ENCODE measurements around the gene FBXW8.

FBXW8 gene, protein sequence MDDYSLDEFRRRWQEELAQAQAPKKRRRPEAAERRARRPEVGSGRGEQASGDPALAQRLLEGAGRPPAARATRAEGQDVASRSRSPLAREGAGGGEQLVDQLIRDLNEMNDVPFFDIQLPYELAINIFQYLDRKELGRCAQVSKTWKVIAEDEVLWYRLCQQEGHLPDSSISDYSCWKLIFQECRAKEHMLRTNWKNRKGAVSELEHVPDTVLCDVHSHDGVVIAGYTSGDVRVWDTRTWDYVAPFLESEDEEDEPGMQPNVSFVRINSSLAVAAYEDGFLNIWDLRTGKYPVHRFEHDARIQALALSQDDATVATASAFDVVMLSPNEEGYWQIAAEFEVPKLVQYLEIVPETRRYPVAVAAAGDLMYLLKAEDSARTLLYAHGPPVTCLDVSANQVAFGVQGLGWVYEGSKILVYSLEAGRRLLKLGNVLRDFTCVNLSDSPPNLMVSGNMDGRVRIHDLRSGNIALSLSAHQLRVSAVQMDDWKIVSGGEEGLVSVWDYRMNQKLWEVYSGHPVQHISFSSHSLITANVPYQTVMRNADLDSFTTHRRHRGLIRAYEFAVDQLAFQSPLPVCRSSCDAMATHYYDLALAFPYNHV

DNA sequence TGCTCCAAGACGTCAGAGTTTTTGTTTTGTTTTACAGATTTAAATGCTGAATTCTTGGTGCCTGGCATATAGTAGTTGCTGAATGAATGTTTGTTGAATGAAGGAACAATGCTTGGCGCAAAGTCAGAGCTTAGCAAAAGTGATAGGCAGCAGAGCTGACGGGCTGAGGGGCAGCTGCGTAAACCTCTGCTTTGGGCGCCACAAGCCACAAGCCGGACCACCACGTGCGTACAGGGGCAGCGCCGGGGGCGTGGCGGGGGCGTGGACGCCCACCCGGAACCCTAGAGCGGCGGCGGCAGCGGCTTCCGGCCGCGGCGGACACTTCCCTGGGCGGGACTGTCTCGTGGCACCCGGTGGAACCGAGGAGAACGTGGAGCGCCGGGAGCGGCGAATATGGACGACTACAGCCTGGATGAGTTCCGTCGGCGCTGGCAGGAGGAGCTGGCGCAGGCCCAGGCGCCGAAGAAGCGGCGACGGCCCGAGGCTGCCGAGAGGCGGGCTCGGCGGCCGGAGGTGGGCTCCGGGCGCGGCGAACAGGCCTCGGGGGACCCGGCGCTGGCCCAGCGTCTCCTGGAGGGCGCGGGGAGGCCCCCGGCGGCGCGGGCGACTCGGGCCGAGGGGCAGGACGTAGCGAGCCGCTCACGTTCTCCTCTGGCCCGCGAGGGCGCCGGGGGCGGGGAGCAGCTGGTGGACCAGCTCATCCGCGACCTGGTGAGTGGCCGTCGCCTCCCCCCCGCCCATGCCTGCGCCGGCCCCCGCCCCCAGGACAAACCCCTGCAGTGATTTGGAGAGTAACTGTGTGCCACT is at the start of gene FBXW8:
Gene FBXW8, plus strand, starts transcription at position 306 of the 807 bp plus-strand sequence. Its CDS starts 88 bp downstream, at position 394.
- in situ Hi-C loops (cut with HindIII; ENCODE audit: low sequenced_read_pairs): no loop called here

DNA sequence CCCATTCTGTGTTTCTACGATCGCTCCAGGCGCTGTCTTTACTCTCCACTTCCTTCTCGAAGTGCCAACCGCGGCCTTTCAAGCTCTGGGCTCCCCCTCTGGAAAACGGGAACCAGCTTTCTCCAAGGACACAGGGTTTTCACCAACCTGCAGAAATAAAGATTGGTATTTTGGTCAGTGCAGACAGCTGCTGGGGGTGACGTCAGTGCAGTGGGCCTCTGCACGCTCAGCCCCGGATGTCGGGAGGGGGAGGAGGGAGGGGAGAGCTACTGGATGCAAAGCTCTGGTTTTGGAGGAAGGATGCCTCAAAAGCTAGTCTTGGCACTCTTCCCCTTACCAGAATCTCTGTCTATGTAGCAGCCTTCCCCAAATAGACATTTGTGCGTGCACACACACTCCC is 49.4 kb upstream of the FBXW8 start:
- in situ Hi-C loops (cut with HindIII; ENCODE audit: low sequenced_read_pairs): no loop called here

DNA sequence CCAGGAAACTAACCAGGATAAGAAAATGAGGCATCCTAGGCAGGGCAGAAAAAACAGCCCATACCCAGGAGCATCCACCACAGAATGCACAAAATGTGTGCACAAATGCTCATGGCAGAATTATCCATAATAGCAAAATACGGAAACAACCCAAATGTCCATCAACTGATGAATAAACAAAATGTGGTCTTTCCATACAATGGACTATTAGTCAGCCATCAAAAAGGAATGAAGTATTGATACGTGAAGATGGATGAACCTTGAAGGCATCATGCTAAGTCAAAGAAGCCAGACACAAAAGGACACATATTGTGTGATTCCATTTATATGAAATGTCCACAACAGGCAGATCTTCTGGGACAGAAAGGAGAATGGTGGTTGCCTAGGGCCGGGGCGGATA is 48.6 kb upstream of the FBXW8 start:
- in situ Hi-C loops (cut with HindIII; ENCODE audit: low sequenced_read_pairs): no loop called here

DNA sequence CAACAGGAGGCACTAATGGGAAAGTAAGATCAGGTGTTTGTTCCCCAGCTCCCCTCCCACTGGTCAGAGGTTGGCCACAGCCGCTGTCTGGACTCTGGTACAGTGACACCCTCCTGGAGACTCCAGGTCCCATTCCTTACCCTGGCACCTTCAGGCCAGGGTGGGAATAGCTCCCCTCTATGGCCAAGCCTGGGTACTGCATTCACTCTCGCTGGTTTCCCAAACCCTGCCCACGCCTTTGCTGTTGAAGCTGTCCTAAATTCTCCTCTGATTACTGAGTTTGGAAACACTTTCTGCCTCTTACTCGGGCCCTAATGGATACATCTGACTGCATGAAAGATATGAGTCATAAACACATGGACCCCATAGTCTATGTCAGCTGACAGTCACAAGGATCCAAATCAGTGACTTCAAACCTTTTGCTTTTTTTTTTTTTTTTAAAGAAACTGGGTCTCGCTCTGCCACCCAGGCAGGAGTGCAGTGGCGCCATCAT is 47.4 kb upstream of the FBXW8 start:
- in situ Hi-C loops (cut with HindIII; ENCODE audit: low sequenced_read_pairs): no loop called here

DNA sequence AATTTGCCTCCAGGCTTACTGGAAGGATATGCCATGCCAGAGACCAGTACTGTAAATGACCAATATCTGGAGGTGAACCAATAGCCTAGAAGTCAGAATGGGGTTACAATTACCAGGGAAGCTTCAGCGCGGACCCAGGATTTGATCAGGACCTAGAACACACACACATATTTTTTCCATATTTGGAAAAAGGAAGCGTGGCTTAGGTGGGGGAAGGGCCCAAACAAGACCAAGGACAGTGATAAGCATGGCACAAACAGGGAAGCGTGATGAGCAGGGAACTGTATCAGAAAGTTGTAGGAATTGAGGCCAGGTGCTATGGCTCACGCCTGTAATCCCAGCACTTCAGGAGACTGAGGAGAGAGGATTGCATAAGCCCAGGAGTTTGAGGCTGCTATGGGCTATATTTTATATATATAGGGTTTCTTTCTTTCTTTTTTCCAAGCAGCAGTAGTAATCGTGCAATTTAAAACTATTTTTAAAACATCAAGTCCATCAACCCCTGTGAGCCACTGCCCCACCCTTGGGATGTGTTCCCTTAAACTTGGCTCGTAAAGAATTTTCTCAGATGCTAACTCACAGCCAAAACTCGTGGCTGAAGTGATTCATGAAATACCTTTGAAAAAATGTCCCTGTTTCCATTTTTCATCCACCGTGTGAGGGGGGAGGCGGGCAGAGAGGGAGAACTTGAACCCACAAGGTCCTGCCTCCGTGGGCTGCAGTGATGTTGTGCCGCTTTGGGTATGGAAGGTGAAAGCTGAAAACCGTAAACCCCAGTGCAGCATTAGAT is 46.2 kb upstream of the FBXW8 start:
- in situ Hi-C loops (cut with HindIII; ENCODE audit: low sequenced_read_pairs): no loop called here

DNA sequence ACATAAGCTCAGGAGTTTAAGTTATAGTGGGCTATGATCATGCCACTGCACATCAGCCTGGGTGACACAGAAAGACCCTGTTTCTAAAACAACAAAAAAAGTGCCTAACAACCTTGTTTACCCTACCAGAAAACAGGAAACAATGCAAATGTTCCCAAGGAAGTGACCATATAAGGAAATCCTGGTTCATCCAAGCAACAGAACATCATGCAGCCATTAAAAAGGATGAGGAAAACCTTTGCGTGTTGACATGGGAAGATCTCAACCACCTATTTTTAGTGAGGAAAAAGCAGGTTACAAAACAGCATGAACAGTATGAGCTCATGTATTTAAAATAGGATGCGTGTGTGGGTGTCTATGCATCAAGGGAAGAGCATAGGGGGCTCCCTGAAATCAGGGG is 43.2 kb upstream of the FBXW8 start:
- in situ Hi-C loops (cut with HindIII; ENCODE audit: low sequenced_read_pairs): no loop called here

DNA sequence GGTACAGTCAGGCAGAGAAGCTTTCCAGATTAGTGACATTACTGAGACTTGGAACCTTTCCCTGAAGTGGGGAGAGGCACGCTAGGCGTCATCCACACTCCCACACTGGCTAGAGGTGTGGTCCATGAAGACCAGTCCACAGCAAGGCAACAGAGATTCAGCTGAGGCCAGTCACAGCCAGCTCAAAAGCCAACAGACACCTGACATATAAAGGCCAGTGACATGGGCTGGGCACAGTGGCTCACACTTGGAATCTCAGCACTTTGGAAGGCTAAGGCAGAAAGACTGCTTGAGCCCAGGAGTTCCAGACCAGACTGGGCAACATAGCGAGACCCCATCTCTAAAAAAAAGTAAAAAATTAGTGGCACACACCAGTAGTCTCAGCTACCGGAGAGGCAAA is 40.4 kb upstream of the FBXW8 start:
- in situ Hi-C loops (cut with HindIII; ENCODE audit: low sequenced_read_pairs): no loop called here

DNA sequence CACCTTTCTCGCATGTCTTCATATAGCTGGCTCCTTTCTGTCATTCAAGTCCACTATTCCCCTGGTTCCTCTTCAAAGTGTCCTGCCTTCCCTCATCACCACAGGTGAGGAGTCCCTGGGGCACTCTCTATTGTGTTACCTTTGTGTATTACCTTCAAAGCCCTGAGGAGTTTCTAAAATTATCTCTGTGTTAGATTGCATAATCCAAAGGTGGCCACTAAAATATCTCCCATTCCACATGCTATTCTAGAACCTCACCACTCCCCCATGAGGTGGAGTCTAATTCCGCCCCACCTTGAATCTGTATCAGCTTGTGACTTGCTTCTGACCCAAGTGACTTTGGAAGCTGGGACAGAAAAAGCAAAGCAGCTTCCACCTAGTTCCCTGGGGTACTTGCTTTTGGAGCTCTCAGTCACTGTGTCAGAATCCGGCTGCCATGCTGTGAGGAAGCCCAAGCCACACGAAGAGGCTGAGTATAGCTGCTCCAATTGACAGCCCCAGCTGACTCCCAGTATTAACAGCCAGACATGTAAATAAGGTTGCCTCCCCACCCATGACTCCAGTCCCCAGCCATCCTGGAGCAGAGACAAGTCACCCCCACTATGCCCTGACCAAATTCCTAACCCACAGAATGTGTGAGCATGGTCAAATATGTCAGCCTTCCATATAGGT is 36.3 kb upstream of the FBXW8 start:
- in situ Hi-C loops (cut with HindIII; ENCODE audit: low sequenced_read_pairs): no loop called here

DNA sequence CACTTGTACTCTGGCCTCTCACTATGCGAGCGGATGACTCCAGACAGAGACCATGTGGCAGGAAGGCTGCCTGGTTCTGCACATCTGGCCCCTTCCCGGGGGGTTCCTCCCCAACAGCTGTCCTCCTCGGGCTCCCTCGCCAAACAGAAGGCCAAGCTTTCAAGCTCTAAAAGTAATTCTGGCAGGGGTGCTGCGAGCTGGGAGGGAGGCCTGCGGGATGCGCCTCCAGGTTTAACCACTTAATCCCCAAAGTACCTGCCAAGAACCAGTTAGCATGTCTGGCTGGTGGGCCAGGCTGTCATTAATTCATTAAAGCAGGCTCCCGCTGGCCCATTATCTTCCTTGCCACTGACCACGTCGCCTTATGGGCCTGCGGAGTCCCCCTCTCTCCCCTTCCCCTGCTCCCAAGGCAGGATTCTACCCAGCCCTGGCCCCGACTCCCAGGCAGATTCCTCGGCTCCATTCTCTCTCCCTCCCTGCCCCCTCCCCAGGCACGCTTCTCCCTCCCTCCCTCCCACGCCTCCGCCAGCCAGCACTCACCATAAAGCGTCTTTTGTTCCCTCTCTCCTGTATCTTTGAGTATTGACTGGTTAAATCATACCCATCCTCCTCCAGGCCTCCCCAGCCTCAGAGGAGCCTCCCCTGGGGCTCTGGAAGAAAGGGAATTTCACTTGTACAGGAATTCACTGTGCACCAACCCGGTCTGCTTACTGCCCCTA is 34.4 kb upstream of the FBXW8 start:
- in situ Hi-C loops (cut with HindIII; ENCODE audit: low sequenced_read_pairs): no loop called here

DNA sequence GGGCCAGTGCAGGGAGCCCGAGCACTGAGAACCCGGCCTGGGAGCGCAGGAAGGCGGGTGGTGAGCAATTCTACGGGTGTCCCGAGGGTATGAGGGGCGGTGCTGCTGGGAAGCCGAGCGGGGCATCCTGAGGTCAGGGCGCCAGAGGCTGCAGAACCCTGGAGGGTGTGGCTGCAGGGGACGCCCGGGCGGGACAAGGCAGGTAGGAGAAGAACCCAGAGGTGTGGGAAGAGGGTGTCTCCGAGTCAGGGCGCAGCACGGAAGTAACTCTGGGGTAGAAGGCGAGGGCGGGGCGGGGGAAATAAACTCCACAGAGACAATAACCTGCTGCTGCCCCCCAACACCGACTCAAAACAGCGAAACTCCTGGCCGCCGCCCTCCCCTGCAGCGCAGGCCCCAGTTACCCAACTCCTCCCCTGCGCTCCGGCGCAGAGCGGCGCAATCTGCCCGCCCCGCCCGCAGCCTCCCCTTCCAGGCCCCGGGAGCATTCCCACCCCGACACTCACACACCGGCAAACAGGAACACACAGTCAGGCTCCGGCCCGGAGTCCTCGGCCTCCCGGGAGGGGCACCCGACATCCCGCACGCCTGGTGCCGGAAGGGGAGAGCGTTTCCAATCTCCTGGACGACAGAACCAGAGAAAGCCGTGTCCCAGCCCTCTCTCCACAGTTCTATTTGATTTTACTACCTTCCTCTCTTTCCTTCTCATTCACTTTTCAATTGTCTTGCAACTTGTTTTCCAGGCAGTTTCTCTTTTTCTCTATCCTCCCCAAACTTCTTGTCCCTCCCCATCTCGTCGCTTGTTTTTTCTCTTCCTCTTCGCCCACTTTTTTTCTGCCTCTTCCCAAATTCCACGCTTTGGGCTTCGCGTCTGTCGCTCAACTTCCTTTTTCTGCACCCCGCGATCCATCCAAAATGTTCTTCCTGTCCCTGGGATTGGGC is 31.9 kb upstream of the FBXW8 start:
- in situ Hi-C loops (cut with HindIII; ENCODE audit: low sequenced_read_pairs): no loop called here

DNA sequence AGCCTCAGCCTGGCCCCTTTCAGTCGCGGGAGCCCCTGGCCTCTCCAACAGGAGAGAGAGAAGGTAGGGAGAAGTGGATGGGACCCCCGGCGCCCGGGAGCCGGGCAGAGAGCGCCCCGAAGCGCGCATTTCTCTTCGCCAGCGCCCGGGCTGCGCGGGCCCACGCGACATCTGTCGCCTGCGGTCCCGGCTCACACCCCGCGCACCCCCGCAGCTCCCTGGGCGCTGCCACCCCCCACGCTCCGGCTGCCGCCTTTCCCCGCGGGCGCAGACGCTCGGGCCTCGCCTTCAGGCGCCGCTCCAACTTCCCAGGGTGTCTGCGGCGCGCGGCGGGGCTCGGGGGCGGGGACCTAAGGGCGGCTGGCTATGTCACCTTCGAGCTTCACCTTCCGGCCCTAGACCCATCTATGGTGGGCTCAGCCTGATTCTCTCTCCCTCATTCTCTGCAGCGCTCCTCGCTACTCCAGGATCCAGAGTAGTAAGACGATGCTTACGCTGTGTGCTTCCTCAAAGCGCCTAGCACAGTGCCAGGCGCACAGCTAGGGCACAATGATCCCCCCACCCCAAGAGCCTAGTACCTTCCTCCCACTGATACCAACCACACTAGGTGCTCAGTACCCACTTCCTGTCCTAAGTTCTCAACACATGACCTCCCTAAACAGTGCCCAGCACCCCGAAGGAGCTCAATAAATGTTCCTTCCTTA is 31.1 kb upstream of the FBXW8 start:
- in situ Hi-C loops (cut with HindIII; ENCODE audit: low sequenced_read_pairs): no loop called here

DNA sequence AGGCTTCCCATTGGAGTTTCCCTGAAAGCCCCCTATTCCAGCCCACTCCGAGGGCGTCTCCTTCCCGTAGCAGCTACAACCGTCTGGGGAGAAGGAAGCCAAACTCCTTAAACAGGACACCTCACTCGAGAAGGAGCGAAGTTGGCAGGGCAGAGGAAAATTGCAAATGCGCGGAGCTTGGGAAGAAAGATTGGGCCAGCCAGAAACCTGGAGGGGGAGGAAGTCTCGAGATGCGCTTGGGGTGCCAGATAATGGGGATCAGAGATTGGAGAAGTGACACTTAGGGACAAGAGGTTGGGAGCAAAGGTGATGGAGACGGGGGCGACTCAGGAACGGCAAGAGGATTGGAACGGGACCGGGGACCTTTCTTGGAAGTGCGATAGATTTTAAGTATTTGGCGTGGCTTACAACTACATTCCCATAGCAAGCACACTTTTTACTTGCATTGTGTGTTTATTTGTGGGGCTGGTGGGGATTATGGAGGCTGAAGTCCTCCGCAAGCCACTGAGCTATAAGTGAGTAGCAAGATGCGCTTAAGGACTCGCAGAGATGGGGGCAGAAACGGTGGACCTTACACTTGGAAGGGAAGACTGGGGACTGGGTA is 30.4 kb upstream of the FBXW8 start:
- in situ Hi-C loops (cut with HindIII; ENCODE audit: low sequenced_read_pairs): no loop called here

DNA sequence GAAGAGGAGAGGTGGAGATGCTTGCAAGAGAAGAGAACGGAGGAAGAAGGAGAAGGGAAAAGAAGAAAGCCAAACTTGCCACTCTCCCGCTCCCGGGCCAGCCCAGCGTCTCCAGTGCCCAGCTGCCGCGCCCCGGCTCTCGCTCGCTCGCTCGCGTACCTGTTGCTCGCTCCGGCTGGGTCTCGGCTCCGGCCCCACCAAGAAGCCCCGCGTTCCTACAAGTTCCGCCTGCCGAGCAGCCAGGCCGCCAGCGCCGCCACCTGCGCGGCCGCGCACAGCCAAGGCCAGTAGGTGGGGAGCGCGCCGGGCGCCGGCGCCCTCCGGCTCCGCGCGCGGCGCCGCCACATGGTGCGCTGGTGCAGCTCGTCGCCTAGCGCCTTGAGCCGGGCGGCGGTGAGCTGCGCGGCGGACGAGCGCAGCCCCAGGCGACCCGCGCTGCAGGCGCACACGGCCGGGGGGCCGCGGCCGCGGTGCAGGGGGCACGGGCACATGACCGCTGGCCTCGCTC is 29.9 kb upstream of the FBXW8 start:
- in situ Hi-C loops (cut with HindIII; ENCODE audit: low sequenced_read_pairs): no loop called here

DNA sequence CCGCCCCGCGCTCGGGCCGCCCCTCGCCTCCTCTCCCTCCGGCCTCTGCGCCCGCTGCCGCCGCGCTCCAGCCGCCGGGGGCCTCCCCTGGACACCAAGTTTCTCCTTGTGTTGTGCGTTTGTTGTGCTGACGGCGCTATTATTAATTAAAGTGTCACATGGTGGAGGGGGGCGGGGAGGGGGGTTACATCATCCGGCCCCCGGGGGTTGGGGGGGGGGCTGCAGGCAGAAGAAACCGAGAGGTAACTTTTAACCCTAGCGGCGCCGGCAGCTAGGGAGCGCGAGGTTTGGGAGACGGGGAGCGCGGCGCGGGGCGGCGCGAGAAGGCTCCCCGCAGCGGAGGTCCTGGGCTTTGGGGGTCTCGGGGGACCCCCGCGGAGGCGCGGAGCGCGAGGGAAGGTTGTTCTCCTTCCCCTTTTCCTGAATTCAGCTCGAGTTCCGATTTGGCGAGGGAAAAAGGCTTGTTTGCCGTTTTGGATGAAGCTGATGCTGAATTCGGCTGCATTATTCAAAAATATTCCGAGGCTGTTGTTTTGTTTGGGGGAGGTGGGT is 29.3 kb upstream of the FBXW8 start, which contains the start of gene HRK:
Gene HRK, minus strand, starts transcription at position 117 of the 552 bp plus-strand sequence. CDS start 134 bp downstream, outside the sequence.
- in situ Hi-C loops (cut with HindIII; ENCODE audit: low sequenced_read_pairs): no loop called here

DNA sequence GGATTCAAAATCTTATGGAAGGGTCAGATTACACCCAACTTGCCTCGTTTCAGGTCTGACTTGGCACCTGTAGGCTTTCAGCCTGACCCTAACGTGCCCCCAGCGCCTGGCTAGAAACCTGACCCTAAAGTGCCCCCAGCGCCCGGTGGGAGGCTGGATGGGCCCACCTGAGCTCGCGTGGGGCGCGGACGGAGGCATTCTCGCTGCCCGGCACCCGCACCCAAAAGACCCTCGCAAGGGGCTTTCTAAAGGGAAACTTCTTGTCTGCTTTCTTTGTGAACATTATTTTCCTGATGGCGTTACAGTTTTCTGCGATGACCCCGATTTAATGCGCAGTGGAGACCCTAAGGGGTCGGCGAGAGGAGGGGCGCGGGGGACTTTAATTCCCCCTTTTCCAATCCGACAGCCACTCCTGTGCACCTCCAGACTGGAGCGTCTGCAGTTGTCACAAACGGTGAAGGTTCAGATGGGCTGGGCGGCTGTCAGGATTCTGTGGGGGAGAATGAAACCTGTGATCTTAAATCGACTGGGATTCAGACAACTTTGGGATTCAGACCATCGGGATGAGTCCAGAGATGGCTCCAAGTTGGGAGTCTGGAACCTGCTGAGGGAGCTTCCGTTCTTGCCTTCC is 28.8 kb upstream of the FBXW8 start:
- in situ Hi-C loops (cut with HindIII; ENCODE audit: low sequenced_read_pairs): no loop called here

DNA sequence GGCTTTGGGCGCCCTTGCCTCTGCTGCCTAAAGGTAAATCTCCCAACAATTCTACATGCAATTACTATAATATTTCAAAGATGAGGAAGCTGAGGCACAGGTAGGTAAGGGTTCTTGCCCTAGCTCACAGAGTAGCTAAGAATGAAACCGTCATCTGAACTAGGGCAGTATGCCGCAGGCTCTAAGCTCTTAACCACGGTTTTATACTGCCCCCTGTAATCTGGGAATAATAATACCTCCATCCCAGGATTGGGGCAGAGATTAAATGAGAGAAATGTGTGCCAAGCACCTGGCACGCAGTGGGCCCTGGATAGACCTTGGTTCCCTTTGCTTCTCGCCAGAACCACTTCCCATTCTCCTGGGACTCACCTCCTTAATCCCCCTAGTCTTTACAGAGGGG is 28.0 kb upstream of the FBXW8 start:
- in situ Hi-C loops (cut with HindIII; ENCODE audit: low sequenced_read_pairs): no loop called here
